PC-3 (cell line): ENCODE measurements around the gene PLCXD1. TPM values are rescaled to one million over a fixed set of nuclear protein-coding genes. Genes with fewer than 3 reads are reported as not detected.

ENCODE experiments used
- ATAC-seq: fragments of 200-7000 bp; cut with Tn5 transposase; 2 replicates; pipeline ENCODE4 v1.9.1; 2020; ENCODE audit warnings: mild to moderate bottlenecking, moderate library complexity
- BruUV-seq: library from RNA; stranded (reverse); fragments of 400-500 nt; replicated peaks from 2 replicates; lab custom pipeline; 2021; lab: Mats Ljungman, UMichigan
- CTCF ChIA-PET: fragments of 300-600 bp; sonication (Branson Sonifier 250); formaldehyde crosslinking; loops from one replicate; lab custom pipeline; 2022; ENCODE audit warnings: antibody characterized with exemption; lab: Charles Lee
- POLR2A ChIA-PET: fragments of 300-600 bp; sonication (Branson Sonifier 250); formaldehyde crosslinking; loops from one replicate; lab custom pipeline; 2022; ENCODE audit warnings: antibody characterized with exemption; ENCODE audit not compliant: unreplicated experiment; lab: Charles Lee
- DNase-seq: peaks from one replicate; pipeline ENCODE4 v3.0.0-alpha.2; 2015
- H2AFZ ChIP-seq: fragments of 300-600 bp; sonication (generic); 2 replicates; pipeline ENCODE4 v1.6.0; 2016; ENCODE audit warnings: antibody characterized with exemption, low read length
- H3F3A ChIP-seq: fragments of 300-600 bp; sonication (generic); one replicate; pipeline ENCODE4 v1.6.0; 2017; ENCODE audit warnings: antibody characterized with exemption, low read length, control low read depth, mild to moderate bottlenecking; ENCODE audit not compliant: unreplicated experiment
- H3K27ac ChIP-seq: fragments of 300-600 bp; sonication (generic); 2 replicates; pipeline ENCODE4 v1.5.1; 2016; ENCODE audit warnings: mild to moderate bottlenecking, low read length
- H3K27me3 ChIP-seq: fragments of 300-600 bp; sonication (generic); 2 replicates; pipeline ENCODE4 v1.6.1; 2016; ENCODE audit warnings: low read length, mixed read lengths
- H3K36me3 ChIP-seq: fragments of 300-600 bp; sonication (generic); 2 replicates; pipeline ENCODE4 v1.6.1; 2016; ENCODE audit warnings: low read depth, mixed run types, low read length, mixed read lengths
- H3K4me1 ChIP-seq: fragments of 300-600 bp; sonication (generic); 2 replicates; pipeline ENCODE4 v1.5.1; 2016; ENCODE audit warnings: low read length; ENCODE audit not compliant: insufficient read depth
- H3K4me2 ChIP-seq: fragments of 300-600 bp; sonication (generic); 2 replicates; pipeline ENCODE4 v1.6.0; 2016; ENCODE audit warnings: low read length
- H3K4me3 ChIP-seq: fragments of 300-600 bp; sonication (generic); 2 replicates; pipeline ENCODE4 v1.5.1; 2016; ENCODE audit warnings: mild to moderate bottlenecking, low read length, mixed read lengths
- H3K79me2 ChIP-seq: fragments of 300-600 bp; sonication (generic); 2 replicates; pipeline ENCODE4 v1.6.1; 2017; ENCODE audit warnings: low read length, mixed read lengths
- H3K9ac ChIP-seq: fragments of 300-600 bp; sonication (generic); 2 replicates; pipeline ENCODE4 v1.6.0; 2016; ENCODE audit warnings: mild to moderate bottlenecking, low read length
- H3K9me2 ChIP-seq: fragments of 300-600 bp; sonication (generic); replicated peaks from 2 replicates; pipeline ENCODE4 v1.6.1; 2016; ENCODE audit warnings: mixed run types, low read length, mixed read lengths
- H3K9me3 ChIP-seq: fragments of 300-600 bp; sonication (generic); 2 replicates; pipeline ENCODE4 v1.6.1; 2016; ENCODE audit warnings: low read length, mixed read lengths
- H4K20me1 ChIP-seq: fragments of 300-600 bp; sonication (generic); 2 replicates; pipeline ENCODE4 v1.6.1; 2016; ENCODE audit warnings: low read length, mixed read lengths
- EZH2 ChIP-seq: fragments of 300-600 bp; sonication (generic); IDR thresholded peaks from one replicate; pipeline ENCODE4 v1.6.1; 2017; ENCODE audit warnings: antibody characterized with exemption, mild to moderate bottlenecking, low read length; ENCODE audit not compliant: unreplicated experiment
- EZH2phosphoT487 ChIP-seq: fragments of 300-600 bp; sonication (generic); IDR thresholded peaks from 2 replicates; pipeline ENCODE4 v1.6.1; 2018; ENCODE audit warnings: mild to moderate bottlenecking, antibody characterized with exemption, low read length, borderline replicate concordance
- intact Hi-C: fragments of 100-400 bp; cut with micrococcal nuclease; formaldehyde crosslinking; loops from 2 replicates; pipeline ENCODE4 v1.9.0; 2023
- total RNA-seq: library from RNA; depleted of rRNA; stranded (reverse); fragments of >200 nt; gene quantifications from 2 replicates; pipeline ENCODE4 v1.2.3, GENCODE V29; 2014
- TF ChIP-seq, protein P1 (sequence below): fragments of 300-600 bp; sonication (generic); conservative IDR thresholded peaks from 2 replicates; pipeline ENCODE4 v1.5.1; 2017; ENCODE audit warnings: antibody characterized with exemption, low read depth, mild to moderate bottlenecking, low read length

Gene PLCXD1
- total RNA-seq, 1 experiment from 2014 or later: 25.7 TPM

DNA sequence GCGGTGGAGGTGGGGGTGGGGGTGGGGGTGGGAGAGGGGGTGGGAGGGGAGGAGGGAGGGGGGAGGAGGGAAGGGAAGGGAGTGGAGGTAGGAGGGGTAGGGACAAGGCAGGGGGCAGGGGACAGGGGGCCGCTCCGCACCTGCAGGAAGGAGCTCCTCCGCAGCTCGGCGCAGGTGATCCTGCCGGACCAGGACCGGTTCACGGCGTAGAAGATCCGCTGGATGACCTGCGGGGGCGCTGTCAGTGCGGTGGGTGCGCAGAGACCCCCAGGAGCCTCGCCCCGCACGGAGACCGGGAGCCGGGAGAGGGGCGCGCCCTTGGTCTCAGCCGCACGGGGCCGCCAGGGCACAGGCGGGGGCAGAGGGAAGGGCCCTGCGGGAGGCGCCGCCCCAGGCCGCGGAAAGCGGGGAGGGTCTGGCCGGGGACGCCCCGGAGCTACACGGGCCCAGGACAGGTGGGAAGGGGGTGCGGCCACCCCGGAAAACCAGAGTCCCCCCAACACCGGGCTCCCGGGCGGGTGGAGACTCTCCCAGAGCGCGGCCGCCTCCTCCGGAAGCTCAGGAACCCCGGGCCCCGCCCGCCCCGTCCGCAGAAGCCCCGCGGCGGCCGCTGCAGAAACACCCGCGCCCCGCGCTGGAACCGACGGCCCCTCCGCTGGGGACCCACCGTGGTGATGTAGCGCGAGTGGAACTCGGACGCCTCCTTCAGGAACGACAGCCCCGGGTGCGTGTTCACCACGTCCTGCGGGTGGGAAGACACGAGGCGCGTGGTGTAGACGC, 65.0 kb downstream of the PLCXD1 start:
- no peaks in the 10 kb centered on the region for H3F3A ChIP-seq
- no peaks in the 10 kb centered on the region for H3K4me1 ChIP-seq
- no peaks in the 10 kb centered on the region for H3K36me3 ChIP-seq
- H4K20me1 ChIP-seq: no peaks in the 10 kb centered on the region
- TF ChIP-seq, protein P1, sequence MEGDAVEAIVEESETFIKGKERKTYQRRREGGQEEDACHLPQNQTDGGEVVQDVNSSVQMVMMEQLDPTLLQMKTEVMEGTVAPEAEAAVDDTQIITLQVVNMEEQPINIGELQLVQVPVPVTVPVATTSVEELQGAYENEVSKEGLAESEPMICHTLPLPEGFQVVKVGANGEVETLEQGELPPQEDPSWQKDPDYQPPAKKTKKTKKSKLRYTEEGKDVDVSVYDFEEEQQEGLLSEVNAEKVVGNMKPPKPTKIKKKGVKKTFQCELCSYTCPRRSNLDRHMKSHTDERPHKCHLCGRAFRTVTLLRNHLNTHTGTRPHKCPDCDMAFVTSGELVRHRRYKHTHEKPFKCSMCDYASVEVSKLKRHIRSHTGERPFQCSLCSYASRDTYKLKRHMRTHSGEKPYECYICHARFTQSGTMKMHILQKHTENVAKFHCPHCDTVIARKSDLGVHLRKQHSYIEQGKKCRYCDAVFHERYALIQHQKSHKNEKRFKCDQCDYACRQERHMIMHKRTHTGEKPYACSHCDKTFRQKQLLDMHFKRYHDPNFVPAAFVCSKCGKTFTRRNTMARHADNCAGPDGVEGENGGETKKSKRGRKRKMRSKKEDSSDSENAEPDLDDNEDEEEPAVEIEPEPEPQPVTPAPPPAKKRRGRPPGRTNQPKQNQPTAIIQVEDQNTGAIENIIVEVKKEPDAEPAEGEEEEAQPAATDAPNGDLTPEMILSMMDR: no peak
- TF ChIP-seq EZH2 (no peak), EZH2phosphoT487 (no peak)
- no peak overlapping the region for H3K4me2 ChIP-seq
- H3K9ac ChIP-seq: no peak overlapping the region
- ChIA-PET POLR2A (no interaction called here), CTCF (no interaction called here)
- no peak overlapping the region for H3K4me3 ChIP-seq
- ATAC-seq (no peak), DNase-seq (no peak)
- no peak overlapping the region for H2AFZ ChIP-seq
- H3K27me3 ChIP-seq: no peaks in the 10 kb centered on the region
- H3K27ac ChIP-seq: no peak overlapping the region
- BruUV-seq: no TSS peak
- no peaks in the 10 kb centered on the region for H3K9me2 ChIP-seq
- H3K79me2 ChIP-seq: no peaks in the 10 kb centered on the region
- no peaks in the 10 kb centered on the region for H3K9me3 ChIP-seq
- intact Hi-C loops: no loop called here

GRCh38 chrX:347351-348117, 66.4 kb downstream of the PLCXD1 start:
- Histone ChIP-seq H2AFZ (no peak overlapping the region), H3K79me2 (no peaks in the 10 kb centered on the region), H3K27me3 (no peaks in the 10 kb centered on the region), H3K9ac (no peak overlapping the region), H3K9me3 (no peaks in the 10 kb centered on the region), H3K4me3 (no peak overlapping the region), H3K27ac (no peak overlapping the region), H3K4me1 (no peaks in the 10 kb centered on the region), H4K20me1 (no peaks in the 10 kb centered on the region), H3K9me2 (no peaks in the 10 kb centered on the region), H3F3A (no peaks in the 10 kb centered on the region), H3K36me3 (no peaks in the 10 kb centered on the region), H3K4me2 (no peak overlapping the region)
- TF ChIP-seq, protein P1: no peak
- TF ChIP-seq EZH2 (no peak), EZH2phosphoT487 (no peak)
- intact Hi-C loops: no loop called here
- ChIA-PET POLR2A (no interaction called here), CTCF (no interaction called here)
- DNase-seq: no peak
- BruUV-seq: no TSS peak
- ATAC-seq: no peak
